Measurements from ENCODE around the gene ADGRV1.
"Not testable (repeated sequence)": the region's sequence is repeated elsewhere in the genome, so short reads cannot be mapped to it uniquely, and the experiment has no call there.

Gene ADGRV1

GRCh38 chr5:90650767-90651166, 92.2 kb downstream of the ADGRV1 start:
- DNase-seq = no peak

GRCh38 chr5:90654215-90654614, 95.6 kb downstream of the ADGRV1 start:
- no peak for DNase-seq

- no peak for DNase-seq
These were observed 96.8 kb downstream of the ADGRV1 start for GRCh38 chr5:90655423-90655822.

DNA sequence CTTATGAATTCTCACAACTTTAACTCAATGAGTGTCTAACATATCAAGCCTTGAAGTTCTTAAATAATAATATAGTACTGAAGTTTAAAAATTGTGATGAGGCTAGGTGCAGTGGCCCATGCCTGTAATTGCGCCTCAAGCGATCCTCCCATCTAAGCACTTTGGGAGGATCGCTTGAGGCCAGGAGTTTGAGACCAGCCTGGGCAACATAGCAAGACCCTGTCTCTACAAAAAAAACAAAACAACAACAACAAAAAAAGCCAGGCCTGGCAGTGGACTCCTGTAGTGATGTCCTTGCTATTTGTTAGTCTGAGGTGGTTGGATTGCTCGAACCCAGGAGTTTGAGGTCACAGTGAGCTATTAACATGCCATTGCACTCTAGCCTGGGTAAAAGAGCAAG, 98.4 kb downstream of the ADGRV1 start:
- no peak for DNase-seq

GRCh38 chr5:90657788-90658187, 99.2 kb downstream of the ADGRV1 start:
- DNase-seq = no peak

DNA sequence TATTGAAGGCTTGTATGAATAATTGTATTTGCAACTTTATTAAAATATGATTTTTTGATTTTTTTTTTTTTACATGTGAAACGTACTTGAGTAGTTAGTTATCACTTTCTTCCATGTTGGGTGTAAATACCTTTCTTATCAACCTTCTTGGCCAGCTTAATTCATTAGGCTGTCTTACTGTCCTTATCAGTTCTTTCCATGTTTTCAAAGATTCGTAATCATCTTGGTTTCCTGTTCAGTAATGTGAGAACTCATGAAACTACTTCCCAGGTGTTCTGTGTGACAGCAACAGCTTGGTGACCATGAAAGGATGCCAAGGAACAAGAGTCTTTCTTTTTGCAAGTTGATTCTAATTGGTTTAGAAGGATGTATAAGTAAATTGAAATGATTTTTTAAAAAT, 100.0 kb downstream of the ADGRV1 start:
- DNase-seq = no peak

DNA sequence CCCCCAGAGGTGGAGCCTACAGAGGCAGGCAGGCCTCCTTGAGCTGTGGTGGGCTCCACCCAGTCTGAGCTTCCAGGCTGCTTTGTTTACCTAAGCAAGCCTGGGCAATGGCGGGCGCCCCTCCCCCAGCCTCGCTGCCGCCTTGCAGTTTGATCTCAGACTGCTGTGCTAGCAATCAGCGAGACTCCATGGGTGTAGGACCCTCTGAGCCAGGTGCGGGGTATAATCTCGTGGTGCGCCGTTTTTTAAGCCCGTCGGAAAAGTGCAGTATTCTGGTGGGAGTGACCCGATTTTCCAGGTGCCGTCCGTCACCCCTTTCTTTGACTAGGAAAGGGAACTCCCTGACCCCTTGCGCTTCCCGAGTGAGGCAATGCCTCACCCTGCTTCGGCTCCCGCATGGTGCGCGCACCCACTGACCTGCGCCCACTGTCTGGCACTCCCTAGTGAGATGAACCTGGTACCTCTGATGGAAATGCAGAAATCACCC, 109.5 kb downstream of the ADGRV1 start:
- DNase-seq = not testable (repeated sequence)

- no peak for DNase-seq
These were observed 116.6 kb downstream of the ADGRV1 start for GRCh38 chr5:90675222-90675621.

DNA sequence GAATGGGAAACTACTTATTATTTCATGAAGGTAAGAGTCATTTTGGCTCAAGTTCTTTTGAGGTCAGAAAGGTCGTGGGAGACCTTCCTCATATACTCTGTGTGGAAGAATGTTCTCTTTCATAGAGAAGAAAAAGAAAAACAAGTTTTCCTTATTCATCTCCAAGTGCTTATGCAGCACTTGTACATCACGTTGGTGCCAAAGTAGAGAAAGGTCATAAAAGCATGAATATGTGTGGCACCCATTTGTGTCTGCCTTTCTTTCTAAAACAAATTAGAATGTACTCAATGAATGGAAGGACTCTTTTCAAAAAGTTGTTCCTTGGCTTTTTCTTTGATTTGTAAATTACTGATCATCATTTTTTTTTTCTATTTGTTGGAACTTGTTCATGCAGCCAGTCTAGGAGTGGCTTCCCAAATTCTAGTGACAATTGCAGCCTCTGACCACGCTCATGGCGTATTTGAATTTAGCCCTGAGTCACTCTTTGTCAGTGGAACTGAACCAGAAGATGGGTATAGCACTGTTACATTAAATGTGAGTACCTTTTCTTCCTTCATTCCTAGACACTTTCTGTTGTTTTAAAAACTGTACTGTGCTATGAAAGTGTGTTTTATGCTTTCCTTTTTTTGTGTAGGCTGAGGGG, 122.4 kb downstream of the ADGRV1 start:
- no peak for DNase-seq

DNA sequence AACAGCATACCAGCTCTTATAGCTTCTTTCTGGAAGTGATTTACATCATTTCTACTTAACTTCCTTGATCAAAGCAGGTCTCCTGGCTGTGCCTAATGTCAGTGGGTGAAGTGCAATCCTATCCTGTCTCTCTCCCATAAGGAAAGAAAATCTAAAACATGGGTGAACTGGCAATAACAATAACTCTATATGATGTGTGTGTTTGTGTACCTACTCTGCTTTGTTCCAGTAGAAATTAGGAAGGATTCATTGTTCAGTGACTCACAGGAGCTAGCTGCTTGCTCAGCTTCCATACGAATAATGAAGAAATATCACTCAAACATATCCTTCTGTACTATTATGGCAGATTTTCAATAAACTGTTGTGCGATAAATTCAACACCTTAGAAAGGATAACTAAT, 123.7 kb downstream of the ADGRV1 start:
- no peak for DNase-seq

GRCh38 chr5:90685425-90686022, 126.9 kb downstream of the ADGRV1 start:
- no peak for DNase-seq

- DNase-seq = not testable (repeated sequence)
These were observed 127.8 kb downstream of the ADGRV1 start for GRCh38 chr5:90686363-90686762.

DNA sequence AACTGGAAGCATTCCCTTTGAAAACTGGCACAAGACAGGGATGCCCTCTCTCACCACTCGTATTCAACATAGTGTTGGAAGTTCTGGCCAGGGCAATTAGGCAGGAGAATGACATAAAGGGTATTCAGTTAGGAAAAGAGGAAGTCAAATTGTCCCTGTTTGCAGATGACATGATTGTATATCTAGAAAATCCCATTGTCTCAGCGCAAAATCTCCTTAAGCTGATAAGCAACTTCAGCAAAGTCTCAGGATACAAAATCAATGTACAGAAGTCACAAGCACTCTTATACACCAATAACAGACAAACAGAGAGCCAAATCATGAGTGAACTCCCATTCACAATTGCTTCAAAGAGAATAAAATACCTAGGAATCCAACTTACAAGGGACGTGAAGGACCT, 128.9 kb downstream of the ADGRV1 start:
- not testable (repeated sequence) for DNase-seq

GRCh38 chr5:90689064-90689463, 130.5 kb downstream of the ADGRV1 start:
- no peak for DNase-seq

GRCh38 chr5:90690307-90690706, 131.7 kb downstream of the ADGRV1 start:
- no peak for DNase-seq

DNA sequence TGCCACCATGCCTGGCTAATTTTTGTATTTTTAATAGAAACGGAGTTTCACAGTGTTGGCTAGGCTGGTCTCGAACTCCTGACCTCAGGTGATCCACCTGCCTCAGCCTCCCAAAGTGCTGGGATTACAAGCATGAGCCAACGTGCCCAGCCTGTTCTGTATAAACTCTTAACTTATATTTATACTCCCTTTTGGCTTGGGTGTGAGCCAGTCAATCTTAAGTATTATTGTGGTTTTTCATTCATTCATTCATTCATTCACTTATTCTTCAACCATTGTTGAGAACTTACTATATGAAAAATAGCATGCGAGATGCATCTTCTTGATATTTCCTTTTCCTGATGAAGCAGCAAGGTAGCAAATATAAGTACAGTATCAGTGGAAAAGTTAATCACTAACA, 132.9 kb downstream of the ADGRV1 start:
- no peak for DNase-seq

DNA sequence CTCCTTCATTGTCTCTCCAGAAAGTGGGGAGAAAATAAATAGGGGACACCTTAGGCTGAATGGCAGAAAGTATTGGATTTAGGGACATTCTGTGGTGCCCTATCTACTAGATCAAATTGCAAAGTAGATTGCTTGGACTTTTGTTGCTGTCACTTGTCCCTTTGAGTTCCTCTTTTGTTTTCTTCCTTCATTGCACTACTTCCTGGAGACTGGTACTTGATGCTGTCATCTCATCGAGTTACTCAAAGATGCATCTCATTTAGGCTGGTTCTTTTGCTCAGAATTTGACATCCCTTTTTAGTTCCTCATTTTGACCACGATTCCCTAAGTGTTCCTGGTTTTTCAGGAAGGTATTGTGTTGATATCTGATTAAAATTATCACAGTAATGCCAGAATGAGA, 137.6 kb downstream of the ADGRV1 start:
- DNase-seq = no peak

DNA sequence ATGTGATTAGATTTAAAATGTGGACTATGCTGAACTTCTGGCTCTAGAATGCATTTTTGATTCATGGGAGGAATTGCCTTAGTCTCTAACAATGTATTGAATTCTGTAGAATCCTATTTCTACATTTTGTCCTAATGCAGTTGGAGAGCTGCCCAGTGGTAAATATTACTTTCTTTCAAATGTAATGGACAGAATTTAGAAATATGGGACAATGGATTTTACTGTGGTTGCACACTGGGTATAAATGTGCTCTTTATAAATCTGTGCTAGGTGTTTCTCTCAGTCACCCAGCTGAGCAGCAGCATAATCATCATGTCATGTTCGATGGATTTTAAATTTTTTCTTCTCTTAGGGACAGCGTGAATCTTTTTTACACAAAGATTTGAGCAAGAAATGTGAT, 141.7 kb downstream of the ADGRV1 start:
- no peak for DNase-seq

GRCh38 chr5:90703932-90704331, 145.3 kb downstream of the ADGRV1 start:
- no peak for DNase-seq

- DNase-seq = no peak
These were observed 149.1 kb downstream of the ADGRV1 start for GRCh38 chr5:90707698-90708097.

GRCh38 chr5:90709323-90710155, 150.9 kb downstream of the ADGRV1 start:
- peak; percentile 32 for DNase-seq

GRCh38 chr5:90718387-90718786, 159.8 kb downstream of the ADGRV1 start:
- no peak for DNase-seq

- DNase-seq = no peak
These were observed 181.0 kb downstream of the ADGRV1 start for GRCh38 chr5:90739567-90739966.

GRCh38 chr5:90740244-90740799, 181.7 kb downstream of the ADGRV1 start:
- DNase-seq = no peak
